Midbrain (tissue), 1 donor: ENCODE measurements around the gene F11.
A peak's percentile ranks its signal among the peaks of the same experiment; 100 is the strongest.
"Not testable (repeated sequence)": the region's sequence is repeated elsewhere in the genome, so short reads cannot be mapped to it uniquely, and the experiment has no call there.

ENCODE experiments used
- DNase-seq: peaks from one replicate; lab custom pipeline; 2025; lab: John Stamatoyannopoulos, UW

The F11 gene

DNA sequence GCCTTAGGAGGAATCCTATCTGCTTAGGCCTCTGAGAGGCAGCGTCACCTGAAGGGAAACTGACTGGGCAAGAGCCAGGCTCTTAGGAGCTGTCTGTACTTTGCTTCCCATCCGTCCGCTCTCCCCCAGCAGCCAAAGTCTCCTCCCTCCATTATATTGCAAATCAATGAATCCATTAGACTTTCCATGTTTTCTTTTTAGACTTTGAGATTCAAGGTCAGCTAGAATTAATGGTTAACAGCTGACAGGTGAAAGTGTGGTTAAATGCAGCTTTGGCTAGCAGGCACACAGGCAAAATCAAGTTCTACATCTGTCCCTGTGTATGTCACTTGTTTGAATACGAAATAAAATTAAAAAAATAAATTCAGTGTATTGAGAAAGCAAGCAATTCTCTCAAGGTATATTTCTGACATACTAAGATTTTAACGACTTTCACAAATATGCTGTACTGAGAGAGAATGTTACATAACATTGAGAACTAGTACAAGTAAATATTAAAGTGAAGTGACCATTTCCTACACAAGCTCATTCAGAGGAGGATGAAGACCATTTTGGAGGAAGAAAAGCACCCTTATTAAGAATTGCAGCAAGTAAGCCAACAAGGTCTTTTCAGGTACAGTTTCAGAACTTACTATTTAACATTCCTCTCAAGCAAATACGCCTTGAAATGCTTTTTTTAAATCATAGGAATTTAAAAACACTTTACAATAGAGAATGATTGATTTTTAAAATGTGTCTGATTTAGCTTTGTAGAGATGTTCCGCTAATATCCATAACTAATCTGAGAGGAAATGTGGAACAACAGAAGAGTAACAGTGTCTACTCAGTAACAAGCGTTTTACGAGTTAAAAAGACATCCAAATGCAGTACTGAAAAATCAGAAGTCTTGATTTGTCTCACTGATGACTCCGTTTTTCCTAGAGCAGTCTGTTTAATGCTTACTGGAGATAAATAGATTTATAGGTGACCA lies at the start of gene F11:
F11 (plus strand) TSS at position 507 of the 970 bp plus-strand sequence. CDS start 948 bp downstream, outside the sequence.
- no peak for DNase-seq

DNA sequence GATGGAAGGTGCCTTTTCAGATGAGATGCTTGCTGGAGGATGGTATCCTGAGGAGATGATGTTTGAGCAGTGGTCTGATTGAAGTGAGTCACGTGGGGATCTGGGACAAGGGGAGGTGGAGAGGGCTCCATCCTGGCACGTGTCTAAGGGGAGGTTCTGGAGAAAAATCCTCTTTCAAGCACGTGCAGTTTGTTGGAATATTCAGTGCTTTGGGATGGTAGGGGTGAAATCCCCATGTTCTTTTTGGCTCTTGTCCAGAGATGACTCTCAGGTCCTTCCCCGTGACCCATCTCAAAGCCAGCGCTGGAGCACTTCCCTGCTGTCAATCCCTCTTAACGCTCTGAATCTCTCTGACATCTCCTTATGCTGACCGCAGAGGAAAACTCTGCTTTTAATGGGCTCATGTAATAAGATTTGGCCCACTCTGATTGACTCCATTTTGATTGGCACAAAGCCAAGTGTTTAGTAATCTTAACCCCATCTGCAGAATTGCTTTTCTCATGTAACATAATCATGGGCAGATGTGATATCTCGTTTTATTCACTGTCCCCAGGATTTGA lies 49.4 kb upstream of the F11 start:
- no peak for DNase-seq

DNA sequence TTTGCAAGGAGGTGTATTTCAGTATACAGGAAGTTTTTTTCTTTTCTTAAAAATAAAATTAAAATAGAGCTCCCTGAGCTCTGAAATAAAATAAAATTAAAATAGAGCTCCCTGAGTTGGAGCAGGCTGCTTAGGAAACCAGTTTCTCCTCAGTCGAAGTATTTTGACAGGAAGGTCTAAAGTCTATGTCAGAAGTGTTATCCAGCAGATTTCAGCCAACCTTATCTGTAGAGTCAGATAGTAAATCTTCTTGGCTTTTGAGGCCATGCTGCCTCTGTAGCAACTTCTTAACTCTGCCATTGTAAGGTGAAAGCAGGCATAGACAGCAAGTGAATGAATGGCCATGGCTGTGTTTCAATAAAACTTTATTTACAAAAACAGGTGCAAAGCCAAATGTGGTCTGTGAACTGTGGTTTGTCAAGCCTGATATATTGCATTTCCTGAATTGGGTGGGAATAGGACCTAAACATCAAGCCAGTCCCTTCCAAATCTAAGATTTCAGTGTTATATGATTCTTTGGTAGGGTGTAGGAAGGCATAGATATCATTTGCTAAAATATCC lies 48.2 kb upstream of the F11 start:
- no peak for DNase-seq

DNA sequence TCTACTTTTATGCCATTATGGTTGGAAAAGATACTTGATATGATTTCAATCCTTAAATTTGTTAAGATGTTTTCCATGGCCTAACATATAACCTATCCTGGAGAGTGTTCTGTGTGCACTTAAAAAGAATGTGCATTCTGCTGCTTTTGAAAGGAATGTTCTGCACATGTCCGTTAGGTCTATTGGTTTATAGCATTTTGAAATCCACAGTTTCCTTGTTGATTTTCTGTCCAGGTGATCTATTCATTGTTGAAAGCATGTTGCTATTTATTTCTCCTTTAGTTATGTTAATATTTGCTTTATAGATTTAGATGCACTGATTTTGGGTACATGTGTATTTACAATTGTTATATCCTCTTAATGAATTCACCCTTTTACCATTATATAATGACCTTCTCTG lies 44.4 kb upstream of the F11 start:
- DNase-seq = no peak

DNA sequence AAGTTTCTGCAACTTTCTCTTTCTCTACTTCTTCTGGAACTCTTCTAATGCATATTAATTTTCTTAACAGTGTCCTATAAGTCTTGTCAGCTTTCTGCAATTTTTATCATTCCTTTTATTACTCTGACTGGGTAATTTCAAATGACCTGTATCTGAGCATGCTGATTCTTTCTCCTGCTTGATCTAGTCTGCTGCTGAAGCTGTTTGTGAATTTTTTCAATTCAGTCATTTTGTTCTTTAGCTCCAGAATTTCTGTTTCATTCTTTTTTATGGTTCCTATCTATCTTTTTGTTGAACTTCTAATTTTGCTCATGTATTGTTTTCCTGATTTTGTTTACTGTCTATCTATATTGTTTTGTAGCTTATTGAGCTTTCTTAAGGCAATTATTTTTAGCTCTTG lies 40.1 kb upstream of the F11 start:
- DNase-seq = no peak

DNA sequence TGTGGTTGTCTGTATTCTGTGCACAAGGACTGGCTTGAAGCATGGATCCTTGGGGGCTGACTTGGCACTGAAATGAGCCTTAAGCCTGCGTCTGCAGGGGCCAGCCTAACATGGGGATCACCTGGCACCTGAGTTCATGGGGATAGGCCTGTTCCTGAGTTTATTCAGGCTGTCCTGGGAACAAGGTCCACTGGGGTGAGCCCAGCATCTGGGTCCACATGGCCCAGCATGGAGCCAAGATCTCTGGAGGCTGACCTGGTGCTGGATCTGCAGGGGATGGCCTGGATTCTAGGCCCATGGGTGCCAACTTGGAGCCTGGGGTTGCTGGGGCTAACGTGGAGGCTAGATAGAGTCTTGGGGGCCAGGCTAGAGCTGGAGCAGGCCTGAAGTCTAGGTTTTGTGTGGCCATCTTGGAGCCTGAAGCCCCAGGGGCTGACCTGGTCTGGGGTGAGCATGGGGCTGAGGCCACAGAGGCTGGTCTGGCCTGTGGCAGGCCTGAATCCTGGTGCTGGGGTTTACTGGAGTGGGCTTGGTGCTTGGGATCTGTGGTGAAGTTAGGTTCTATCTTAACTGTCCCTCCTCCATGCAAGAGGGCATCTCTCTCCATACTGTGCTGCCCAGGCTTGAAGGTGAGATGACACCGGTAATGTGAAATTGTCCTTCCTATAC lies 39.3 kb upstream of the F11 start:
- DNase-seq = no peak

DNA sequence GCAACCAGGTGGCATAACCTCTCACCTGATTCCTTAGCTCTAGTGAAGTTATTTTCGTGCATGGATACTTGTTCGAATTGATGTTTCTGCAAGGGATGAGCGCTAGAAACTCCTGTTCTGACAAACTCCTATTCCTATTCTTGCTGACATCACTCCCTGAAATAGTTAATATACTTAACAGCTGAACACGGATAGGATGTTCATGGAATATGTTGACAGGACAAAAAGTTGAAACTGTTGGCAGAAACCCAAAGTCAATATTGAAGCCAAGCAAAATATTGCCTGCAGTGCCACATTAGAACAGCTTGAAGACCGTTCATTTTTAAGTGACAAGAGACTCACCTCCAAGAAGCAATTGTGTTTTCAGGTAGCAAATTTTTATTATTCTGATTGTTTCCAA lies 38.8 kb upstream of the F11 start, which contains the start of gene KLKB1:
KLKB1 (plus strand) TSS at position 287 of the 400 bp plus-strand sequence. CDS start 689 bp downstream, outside the sequence.
- DNase-seq = no peak

DNA sequence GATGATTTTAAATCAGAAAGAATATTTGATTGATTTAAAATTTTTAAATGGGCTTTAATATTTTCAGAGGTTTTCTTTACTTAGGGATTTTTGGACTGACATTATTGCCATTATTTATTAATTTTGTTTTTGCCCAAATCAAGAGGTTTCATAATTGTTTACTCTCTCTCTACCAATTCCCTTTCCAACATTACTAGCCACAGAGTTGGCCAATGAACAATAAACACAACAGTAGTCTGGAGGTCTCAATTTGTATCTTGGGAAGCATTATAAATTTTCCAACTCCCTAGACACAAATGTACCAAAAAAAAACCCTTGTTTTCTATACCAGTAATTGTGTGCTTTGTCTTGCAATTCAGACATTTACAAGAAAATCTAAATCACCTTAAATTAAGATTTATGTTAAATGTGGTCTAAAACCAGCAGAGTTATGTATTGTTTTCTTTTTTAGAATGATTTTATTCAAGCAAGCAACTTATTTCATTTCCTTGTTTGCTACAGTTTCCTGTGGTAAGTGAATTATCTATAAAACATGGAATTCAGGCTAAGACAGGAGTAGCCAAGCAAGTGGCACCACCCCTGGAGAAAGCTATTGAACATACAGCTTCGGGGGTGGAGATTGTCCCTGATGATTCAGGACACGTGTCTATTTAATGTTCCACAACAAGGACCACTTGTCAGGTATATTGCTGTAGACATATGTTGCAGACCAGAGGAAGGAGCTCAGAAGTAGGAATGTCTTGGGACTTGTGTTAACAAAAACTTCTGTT lies 38.1 kb upstream of the F11 start:
- DNase-seq = no peak

DNA sequence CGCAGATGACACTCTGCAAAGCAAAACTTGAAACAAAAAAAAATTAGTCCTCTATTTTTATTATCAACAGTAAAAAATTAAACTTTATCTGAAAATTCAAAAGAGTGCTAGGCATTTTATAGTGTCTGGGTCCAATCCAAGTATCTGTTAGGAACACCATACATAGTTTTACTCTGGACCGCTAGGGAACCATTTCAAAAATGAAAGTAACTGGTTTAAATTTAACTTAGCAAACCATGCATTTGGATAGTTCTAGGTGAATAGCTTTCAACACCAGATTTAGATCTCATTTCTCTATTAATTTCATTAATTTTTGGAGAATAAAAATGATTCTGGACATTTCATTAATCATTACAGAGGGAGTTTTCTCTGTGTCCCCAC lies 37.5 kb upstream of the F11 start:
- DNase-seq = no peak

DNA sequence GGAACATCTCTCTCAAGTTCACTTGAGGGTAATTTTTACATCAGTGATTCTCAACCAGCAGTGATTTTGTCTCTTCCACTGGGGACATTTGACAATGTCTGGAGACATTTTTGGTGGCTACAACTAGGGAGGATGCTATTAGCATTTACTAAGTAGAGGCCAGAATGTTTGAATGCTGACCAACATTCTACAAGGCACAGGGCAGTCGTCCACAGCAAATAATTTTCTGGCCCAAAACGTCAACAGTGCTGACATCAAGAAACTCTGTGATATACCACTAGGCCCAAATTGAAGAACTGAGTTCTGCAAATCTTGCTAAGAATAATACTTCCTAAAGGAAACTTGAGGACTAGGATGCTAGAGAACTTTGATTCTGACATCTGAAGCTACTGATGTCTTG lies 31.6 kb upstream of the F11 start:
- DNase-seq = no peak

DNA sequence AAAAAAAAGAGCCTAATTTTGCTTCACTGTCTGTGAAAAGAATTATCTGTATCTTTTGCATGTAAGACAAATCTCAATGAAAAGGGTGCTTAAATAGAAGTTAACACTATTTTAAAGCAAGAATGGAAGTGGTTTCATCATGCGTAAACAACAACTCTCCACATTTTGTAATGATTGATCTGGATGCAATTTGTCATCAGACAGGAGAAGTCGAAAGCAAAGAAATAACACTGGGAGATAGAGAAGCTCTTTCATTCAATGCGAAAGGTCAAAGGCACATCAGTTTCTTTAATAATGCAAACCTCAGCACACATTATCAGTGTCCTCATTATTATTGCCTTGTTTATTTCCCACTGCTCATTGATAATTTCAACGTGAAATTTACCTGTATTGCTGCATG lies 29.9 kb upstream of the F11 start:
- no peak for DNase-seq

DNA sequence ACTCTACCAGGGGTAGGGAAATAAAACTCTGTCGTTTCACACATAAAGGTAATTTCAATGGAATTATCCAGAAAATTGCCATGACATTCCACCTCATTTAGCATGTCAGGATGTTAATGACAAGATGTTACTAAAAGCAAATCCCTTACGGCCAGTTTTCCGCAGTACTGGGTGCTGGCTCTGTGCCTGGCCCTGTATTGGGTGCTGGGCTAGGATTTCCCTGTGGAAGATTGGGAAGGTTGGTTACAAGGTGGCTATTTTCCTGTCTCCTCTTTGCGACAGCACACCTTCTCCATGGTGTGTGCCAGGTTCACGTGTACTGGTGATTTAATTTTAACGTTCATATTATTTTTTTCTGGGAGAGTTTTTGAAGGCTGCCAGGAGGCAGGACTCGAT lies 25.5 kb upstream of the F11 start:
- no peak for DNase-seq

DNA sequence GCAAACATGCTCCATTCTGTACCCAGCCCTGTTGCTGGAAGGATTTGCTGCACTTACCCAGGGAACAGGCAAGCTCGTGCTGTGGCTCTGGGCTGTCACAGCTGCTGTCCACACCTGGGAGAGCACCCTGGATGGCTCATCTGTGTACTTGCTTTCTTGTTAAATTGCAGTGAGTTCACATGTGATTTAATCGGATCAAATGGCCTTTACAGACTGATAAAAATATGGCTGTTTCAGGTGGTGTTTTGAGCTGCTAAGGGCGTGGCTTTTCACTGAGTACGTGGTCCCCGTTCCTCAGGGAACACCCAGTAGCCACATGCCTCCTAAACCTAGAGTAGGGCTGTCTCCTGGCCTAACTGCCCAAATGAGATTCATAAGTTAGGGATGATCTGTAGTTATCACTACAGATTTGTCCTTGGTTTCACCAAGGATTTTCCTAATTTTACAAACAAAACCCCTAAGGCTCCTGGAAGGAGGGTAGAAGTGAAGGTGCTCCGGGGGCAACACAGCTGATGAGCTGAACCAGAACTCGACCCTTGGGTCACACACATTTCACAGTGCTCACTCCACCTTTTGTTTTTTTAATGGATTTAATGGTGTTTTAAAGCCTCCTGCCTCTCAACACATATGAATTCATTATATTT lies 25.0 kb upstream of the F11 start:
- no peak for DNase-seq

DNA sequence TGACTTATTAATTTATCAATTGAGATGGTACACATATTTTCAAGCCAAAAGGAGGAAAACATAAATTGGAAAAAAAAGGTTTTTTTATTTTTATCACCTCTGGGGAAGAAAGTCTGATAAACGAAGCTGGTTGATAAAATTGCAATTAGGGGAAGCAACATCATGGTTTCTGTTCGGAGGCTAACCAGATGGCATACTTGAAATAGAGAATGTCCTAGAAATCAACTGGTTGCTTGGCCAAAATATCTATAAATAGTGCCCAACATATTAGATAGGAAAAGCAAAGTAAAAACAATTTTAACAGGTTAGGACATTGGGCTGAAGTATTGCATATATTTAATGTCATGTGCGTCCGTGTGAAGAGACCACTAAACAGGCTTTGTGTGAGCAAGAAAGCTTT lies 24.4 kb upstream of the F11 start:
- no peak for DNase-seq

DNA sequence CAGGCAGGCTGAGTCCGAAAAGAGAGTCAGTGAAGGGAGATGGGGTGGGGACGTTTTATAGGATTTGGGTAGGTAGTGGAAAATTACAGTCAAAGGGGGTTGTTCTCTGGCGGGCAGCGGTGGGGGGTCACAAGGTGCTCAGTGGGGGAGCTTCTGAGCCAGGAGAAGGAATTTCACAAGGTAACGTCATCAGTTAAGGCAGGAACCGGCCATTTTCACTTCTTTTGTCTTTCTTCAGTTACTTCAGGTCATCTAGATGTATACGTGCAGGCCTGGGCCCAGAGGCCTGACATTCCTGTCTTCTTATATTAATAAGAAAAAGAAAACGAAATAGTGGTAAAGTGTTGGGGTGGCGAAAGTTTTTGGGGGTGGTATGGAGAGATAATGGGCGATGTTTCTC lies 24.0 kb upstream of the F11 start:
- DNase-seq = not testable (repeated sequence)

DNA sequence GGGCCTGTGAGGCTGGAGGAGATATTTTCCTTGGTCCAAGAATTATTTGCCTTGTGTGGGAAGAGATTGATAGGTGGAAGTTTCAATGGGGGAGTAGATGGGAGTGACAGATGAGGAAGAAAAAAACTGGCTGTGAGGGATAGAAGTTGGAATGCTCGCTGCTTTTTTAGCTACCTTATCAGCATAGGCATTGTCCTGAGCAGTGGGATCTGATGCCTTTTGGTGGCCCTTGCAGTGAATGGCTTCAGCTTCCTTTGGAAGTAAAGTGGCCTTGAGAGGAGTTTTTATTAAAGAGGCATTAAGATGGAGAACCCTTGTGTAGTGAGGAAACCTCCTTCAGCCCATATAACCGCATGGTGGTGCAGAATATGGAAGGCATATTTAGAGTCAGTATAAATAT lies 22.7 kb upstream of the F11 start:
- DNase-seq = no peak

DNA sequence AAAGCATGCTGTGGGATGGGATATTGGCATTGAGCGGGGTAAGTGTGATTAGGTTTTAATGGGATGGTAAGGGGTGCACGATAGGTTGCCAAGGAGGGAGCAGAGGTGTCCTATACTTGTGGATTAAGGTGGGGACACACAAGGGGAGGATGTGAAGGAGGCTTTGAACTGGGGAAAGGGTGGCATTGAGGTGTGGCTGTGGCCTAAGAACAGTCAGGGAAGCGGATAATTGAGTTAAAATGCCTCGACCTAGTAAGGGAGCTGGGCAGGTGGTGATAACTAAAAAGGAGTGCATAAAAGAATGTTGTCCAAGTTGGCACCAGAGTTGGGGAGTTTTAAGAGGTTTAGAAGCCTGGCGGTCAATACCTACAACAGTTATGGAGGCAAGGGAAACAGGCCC lies 21.2 kb upstream of the F11 start:
- DNase-seq = no peak

DNA sequence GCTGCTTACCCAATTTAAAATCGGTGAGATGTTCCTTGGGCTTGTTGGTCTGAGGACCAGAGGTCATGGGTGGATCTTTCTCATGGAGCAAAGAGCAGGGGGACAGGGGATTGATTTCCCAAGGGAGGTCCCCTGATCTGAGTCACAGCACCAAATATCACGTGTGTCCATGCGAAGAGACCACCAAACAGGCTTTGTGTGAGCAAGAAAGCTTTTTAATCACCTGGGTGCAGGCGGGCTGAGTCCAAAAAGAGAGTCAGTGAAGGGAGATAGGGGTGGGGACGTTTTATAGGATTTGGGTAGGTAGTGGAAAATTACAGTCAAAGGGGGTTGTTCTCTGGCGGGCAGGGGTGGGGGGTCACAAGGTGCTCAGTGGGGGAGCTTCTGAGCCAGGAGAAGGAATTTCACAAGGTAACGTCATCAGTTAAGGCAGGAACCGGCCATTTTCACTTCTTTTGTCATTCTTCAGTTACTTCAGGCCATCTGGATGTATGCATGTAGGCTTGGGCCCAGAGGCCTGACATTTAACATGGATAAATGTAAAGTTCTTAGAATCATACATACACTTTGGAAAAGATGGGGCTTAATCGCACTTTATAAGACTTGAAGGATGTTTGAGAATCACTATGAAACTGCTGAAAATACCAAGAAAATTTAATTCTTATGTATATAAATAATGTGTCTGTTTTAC lies 18.8 kb upstream of the F11 start:
- not testable (repeated sequence) for DNase-seq

DNA sequence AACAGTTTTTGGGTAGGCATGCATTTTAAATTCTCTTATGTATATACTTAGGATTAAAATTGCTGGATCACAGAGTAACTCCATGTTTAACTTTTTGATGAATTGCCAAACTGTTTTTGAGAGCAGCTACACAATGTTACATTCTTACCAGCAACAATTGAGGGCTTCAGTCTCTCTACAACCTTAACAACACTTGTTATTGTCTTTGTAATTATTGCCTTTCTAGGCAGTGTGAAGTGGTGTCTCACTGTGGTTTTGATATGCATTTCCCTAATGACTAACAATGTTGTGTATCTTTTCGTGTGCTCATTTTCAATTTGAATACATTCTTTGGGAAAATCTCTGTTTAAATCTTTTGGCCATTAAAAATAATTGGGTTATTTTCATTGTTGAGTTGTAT lies 17.3 kb upstream of the F11 start:
- DNase-seq = peak; percentile 2
